GM19023 (cell line): ENCODE measurements around the gene TNKS2.
"Not testable (repeated sequence)": the region's sequence is repeated elsewhere in the genome, so short reads cannot be mapped to it uniquely, and the experiment has no call there.

Experiments
- ATAC-seq: cut with Tn5 transposase; IDR thresholded peaks from one replicate; pipeline ENCODE4 v1.9.1; 2021; ENCODE audit warnings: mild to moderate bottlenecking, moderate library complexity; ENCODE audit not compliant: unreplicated experiment

The TNKS2 gene

GRCh38 chr10:91796331-91797047 lies 1.7 kb upstream of the TNKS2 start:
- peak; percentile 35 for ATAC-seq

GRCh38 chr10:91797048-91797690 lies 1.1 kb upstream of the TNKS2 start:
- no peak for ATAC-seq

- peak; percentile 48 for ATAC-seq
These were observed 704 bp downstream of the TNKS2 start for GRCh38 chr10:91798649-91799611.

- no peak for ATAC-seq
These were observed 1.4 kb downstream of the TNKS2 start for GRCh38 chr10:91799612-91799975.

GRCh38 chr10:91800182-91800581 lies 2.0 kb downstream of the TNKS2 start:
- no peak for ATAC-seq

DNA sequence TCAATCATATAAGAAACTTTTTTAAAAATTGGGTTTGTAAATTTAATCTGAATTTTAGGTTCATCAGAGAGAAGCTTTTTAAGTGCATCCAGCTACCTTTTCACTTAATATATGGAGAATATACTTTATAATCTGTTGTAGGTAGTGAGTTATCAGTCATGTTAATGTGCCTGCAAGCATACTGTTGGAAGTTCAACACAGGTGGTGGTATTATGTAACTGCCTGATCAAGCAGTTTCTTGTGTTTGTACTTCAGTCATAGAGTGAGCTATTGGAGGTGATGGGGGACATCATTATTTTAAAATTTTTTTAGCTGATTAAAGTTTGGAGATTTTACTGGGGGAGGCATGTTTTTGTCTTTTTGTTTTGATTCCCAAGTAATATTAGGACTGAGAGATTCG lies 2.5 kb downstream of the TNKS2 start:
- ATAC-seq, result no peak

GRCh38 chr10:91803386-91804125 lies 5.3 kb downstream of the TNKS2 start:
- ATAC-seq, result no peak

GRCh38 chr10:91804126-91804510 lies 5.9 kb downstream of the TNKS2 start:
- no peak for ATAC-seq

GRCh38 chr10:91805110-91805838 lies 7.0 kb downstream of the TNKS2 start:
- ATAC-seq, result no peak

DNA sequence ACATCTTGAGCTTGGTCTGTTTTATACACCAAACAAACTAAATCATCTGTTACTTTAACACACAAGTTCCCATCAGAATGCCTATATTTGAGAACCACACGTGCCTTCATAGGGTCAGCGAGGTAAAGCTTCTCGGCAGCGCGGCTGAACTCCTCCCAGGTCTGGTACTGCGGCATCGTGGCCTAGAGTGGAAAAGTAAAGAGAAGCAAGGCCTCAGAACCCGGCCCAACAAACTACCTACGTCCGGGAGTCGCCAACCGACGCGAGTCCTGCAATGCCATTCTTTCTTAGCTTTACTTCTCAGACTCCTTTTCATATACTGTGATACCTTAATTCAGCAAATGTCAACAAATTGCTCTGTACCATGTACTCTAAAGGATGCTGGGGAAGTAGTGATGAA lies 9.0 kb downstream of the TNKS2 start:
- not testable (repeated sequence) for ATAC-seq

DNA sequence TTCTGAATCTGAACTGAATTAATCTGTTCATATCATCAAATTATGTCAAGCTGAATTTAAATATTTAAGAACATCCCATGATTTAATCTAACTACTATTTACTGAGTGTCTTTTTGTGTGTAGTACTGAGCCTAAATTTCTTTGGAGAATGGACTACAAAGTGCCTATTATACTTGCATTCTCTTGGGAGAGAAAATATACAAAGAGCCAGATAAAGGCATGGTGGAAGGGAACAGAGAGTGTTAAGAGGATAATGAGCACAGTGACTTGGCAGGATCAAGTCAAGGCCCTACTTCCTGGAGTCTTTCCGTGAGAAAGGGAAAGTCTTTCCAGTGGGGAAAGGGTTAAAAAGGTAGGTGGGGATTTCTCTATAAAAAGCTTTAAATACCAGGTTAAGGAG lies 15.0 kb downstream of the TNKS2 start:
- no peak for ATAC-seq

- no peak for ATAC-seq
These were observed 18.8 kb downstream of the TNKS2 start for GRCh38 chr10:91816981-91817380.

GRCh38 chr10:91820144-91820543 lies 21.9 kb downstream of the TNKS2 start:
- ATAC-seq, result no peak

GRCh38 chr10:91824076-91824475 lies 25.9 kb downstream of the TNKS2 start:
- ATAC-seq, result no peak

DNA sequence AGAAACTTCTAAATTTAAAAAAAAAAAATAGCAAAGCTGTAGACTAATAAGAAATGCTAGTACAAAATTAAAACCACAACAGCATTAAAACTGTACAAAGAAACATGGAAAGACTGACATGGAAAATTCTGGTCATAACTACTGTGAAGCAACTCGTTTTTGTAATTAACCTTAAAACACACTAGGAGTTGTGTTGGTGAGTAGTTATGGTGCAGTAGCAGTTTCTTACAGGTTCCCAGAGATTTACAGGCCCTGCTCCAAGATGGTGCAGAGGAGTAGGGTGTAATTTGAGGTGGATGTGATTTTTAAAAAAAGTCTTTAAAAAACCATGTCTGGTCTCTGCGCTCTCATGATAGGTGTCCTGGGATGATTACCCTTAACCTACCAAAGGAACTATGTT lies 31.0 kb downstream of the TNKS2 start:
- no peak for ATAC-seq

DNA sequence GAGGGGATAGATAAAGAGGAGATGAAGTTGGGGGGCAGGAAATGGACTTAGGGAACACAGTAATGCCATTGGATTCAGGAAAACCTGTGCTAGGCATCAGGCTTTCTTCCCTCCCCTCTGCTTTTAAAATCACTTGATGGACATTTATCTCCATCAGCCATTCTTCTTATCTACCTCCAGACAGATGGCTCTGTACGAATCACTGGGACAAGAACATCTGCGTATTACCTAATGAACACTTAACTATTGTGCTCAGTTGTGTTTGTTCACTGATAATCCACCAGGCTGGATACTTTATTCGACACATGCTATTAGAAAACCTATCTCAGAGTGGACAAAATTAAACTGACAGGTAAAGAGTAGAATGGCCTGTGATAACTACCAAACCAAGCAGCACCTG lies 40.0 kb downstream of the TNKS2 start:
- no peak for ATAC-seq

DNA sequence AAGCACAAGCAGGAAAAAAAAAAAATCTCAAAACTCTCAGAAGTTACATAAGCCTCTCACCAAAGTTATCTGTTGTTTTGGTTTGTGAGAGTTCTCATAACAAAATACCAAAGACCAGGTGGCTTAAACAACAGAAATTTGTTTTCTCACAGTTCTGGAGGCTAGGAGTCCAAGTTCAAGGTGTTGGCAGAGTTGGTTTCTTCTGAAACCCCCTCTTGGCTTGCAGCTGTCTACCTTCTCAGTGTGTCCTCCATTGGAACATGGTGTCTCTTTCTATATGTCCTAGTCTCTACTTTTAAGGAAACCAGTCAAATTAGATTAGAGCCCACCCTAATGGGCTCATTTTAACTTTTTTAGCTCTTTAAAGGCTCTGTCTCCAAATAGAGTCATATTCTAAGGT lies 44.9 kb downstream of the TNKS2 start:
- no peak for ATAC-seq

- no peak for ATAC-seq
These were observed 58.4 kb downstream of the TNKS2 start for GRCh38 chr10:91856637-91857036.

GRCh38 chr10:91860885-91861284 lies 62.7 kb downstream of the TNKS2 start:
- ATAC-seq, result no peak

DNA sequence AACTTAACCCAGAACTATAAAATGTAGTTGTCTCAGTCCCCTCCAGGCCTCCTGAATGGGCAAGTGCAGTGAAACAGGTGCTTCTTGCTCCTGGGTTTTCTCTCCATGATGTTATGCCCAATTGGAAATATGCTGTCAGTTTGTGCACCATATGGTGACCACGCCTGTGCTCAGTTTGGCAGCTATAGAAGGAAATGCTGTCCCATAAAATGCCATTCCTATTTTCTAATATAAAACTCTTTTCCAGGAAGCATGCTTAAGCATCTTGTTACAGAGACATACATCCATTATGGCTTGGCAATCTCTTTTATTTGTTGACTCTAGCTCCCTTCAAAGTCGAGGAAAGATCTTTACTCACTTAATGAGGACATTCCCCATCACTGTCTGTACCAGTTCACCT lies 65.9 kb downstream of the TNKS2 start:
- no peak for ATAC-seq
